ENCODE measurements around the gene CDK17. TPM values are rescaled to one million over a fixed set of nuclear protein-coding genes. Genes with fewer than 3 reads are reported as not detected.
"Not testable (repeated sequence)": the region's sequence is repeated elsewhere in the genome, so short reads cannot be mapped to it uniquely, and the experiment has no call there.

Gene CDK17
- 10 to 100 TPM; 20.8 to 40.7 (median 27.1) TPM for polyA plus RNA-seq (ENCODE audit: insufficient read length in 10 of 10)
- long read RNA-seq, donor 1, full-length matches to known transcripts: 2 of 2 reads
- long read RNA-seq, donor 1, partial matches to known transcripts: 0 of 2 reads
- long read RNA-seq, donor 1, other reads (novel, unspliced or antisense): 0 of 2 reads
- long read RNA-seq, donor 2, full-length matches to known transcripts: 7 of 7 reads
- long read RNA-seq, donor 2, partial matches to known transcripts: 0 of 7 reads
- long read RNA-seq, donor 2, other reads (novel, unspliced or antisense): 0 of 7 reads
- long read RNA-seq, donor 3: 0 reads
- long read RNA-seq, donor 4, full-length matches to known transcripts: 1 of 1 reads
- long read RNA-seq, donor 4, partial matches to known transcripts: 0 of 1 reads
- long read RNA-seq, donor 4, other reads (novel, unspliced or antisense): 0 of 1 reads
- long read RNA-seq, donor 5, full-length matches to known transcripts: 4 of 4 reads
- long read RNA-seq, donor 5, partial matches to known transcripts: 0 of 4 reads
- long read RNA-seq, donor 5, other reads (novel, unspliced or antisense): 0 of 4 reads
- long read RNA-seq, donor 6, full-length matches to known transcripts: 6 of 6 reads
- long read RNA-seq, donor 6, partial matches to known transcripts: 0 of 6 reads
- long read RNA-seq, donor 6, other reads (novel, unspliced or antisense): 0 of 6 reads
- long read RNA-seq, donor 7, partial matches to known transcripts: 0 of 1 reads
- long read RNA-seq, donor 7, other reads (novel, unspliced or antisense): 0 of 1 reads
- long read RNA-seq, donor 8, partial matches to known transcripts: 0 of 2 reads
- long read RNA-seq, donor 8, other reads (novel, unspliced or antisense): 0 of 2 reads
- long read RNA-seq, donor 9: 0 reads

GRCh38 chr12:96399919-96400630 lies at the start of gene CDK17:
Gene CDK17 (minus strand): TSS chr12:96400439. CDS start chr12:96334836, 65,603 bp downstream.
- peak; percentile 86 to 95 (median 90) for DNase-seq

DNA sequence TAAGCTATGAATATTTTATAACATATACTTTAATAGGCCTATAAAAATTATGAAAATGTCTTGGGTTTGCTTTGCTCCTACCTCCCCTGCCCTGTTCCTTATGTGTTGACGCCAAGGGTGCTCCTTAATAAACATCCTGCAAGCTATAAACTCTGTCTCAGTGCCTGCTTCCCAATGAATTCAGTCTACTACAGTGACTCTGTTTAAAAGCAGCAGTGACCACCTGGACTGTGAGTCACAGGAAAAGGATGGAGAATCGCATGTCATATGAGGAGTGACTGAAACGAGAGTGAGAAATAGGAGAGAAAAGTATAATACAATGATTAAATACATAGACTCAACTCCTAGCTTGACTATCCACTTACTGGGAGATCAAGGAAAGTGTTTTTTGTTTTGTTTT lies 48.1 kb upstream of the CDK17 start:
- no peak for DNase-seq

DNA sequence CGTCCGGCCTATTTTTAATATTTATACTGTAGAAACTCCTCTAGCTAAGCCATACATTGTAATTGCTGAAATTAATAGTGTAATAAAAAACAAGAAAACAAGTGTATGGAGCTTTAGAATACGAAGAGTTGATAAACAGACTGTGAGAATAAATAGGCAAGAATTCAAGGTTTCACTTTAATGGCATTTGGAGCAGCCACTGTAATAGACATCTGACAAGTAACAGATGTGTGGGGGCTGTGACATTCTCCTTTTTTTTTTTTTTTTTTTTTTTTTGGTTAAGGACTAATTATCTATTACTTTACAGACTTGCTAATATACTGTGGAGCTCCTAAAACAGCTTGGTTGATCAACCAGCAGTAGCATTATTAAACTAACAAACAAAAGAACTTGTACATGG lies 47.0 kb upstream of the CDK17 start:
- no peak for DNase-seq

- peak in 2 of 3 donors; percentile 39 to 81 for DNase-seq
Observed at GRCh38 chr12:96445691-96446583, 45.7 kb upstream of the CDK17 start.

DNA sequence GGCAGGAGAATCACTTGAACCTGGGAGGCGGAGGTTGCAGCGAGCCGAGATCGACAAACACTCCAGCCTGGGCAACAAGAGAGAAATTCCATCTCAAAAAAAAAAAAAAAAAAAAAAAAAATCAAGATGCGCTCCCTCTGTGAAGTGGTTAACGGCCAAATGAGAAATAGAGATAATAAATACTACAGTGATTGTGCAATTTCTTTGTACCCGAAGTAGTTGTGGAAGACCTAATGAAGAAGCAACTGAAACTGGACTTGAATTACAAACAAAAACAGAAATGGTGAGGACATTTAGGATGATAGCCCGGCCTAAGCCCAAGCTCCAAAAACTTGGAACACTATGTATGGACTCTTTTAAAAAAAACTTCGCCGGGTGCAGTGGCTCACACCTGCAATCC lies 44.2 kb upstream of the CDK17 start:
- no peak for DNase-seq

DNA sequence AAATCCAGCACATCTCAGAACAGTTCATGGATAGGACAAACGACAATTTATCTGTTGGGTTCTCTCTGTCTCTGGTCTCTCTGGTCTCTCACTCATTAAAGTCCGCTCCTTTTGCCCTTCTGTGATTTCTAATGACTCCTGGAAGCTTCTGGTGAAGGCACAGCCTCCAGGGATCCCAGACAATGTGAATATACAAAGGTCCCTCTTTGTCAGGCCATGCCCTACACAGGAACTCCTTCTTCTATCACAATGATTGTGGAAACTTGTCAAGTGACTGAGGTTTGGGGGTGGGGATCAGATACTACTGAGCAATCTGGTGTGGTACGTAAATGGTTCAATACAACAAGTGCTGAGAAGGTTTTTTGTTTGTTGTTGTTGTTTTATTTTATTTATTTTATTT lies 42.7 kb upstream of the CDK17 start:
- no peak for DNase-seq

DNA sequence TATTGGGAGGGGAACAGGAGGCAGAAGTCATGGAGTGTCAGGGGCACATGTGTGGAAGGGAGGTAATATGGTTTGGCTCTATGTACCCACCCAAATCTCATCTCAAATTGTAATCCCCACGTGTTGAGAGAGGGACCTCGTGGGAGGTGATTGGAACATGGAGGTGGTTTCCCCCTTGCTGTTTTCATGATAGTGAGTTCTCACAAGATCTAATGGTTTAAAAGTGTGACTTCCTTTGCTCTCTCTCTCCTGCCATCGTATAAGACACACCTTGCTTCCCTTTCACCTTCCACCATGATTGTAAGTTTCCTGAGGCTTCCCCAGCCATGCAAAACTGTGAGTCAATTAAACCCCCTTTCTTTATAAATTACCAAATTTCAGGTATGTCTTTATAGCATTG lies 41.6 kb upstream of the CDK17 start:
- no peak for DNase-seq

DNA sequence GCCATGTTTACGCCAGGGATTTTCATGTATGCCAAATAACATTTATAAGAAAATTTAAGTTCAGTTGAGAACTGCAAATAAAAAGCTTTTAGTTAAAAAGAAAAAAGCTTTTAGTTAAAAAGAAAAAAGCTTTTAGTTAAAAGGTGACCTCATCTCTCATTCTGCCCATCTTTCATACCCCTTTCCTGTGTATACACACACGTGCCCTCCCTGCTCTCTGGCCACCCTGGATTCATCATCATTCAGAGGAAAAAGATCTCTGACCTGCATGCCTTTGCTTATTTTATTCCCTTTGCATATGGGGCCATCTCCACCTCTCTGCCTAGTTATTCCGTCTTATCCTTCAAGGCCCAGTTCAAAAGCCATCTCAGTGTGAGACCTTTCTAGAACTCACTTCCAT lies 38.1 kb upstream of the CDK17 start:
- no peak for DNase-seq

DNA sequence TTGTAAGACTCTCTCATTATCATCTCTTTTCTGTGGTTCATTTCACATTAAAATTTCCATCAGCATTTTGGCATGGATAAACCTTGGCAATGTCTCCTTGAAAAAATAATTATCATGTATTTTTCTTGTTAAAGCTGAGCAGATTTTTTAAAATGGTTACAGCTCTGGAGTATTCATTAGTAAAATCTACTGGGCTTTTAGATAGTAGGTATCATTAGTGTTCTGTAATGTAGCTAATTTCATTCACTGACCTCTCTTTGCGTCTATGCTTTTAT lies 36.9 kb upstream of the CDK17 start:
- DNase-seq: no peak

- no peak for DNase-seq
Observed at GRCh38 chr12:96436366-96437170, 36.3 kb upstream of the CDK17 start.

DNA sequence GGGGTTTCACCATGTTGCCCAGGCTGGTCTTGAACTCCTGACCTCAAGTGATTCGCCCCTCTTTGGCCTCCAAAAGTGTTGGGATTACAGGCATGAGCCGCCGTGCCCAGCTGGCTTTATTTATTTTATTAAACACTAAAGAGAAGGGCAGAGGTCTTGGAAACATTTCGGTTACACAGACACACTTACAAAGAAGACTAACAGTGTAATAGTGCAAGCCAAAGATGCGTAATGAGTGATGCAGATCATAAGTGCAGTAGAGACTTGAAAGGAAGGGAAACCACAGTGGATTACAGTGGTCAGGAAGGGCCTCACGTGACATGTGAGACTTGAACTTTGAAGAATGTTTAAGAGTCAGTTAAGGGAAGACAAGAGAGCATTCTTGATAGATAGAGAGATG lies 33.9 kb upstream of the CDK17 start:
- peak in 2 of 3 donors; percentile 16 to 78 for DNase-seq

- not testable (repeated sequence) for DNase-seq
Observed at GRCh38 chr12:96432496-96433321, 32.5 kb upstream of the CDK17 start.

GRCh38 chr12:96431067-96431466 lies 30.8 kb upstream of the CDK17 start:
- no peak for DNase-seq

DNA sequence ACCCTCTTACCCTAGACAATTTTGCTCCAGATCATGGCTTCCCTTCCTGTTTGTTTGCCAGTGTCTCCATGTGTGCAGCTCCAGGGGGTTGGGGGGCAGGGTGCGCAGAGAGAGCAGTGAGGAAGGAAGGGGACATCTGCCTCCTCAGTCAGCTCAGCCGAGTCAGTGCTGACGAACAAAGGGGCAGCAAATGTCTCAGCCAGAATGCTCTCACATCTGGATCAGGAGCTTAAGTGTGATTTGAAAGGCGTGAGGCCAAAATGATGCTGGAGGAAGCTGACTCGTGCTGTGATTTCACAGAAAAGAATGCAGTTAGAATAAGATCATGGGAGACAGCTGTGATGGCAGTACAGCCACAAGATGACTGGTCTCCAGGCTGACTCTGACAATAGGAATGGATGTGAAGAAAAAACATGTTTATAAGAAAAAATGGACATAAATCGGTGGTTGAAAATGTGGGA lies 27.1 kb upstream of the CDK17 start:
- peak; percentile 88 to 99 (median 93) for DNase-seq

DNA sequence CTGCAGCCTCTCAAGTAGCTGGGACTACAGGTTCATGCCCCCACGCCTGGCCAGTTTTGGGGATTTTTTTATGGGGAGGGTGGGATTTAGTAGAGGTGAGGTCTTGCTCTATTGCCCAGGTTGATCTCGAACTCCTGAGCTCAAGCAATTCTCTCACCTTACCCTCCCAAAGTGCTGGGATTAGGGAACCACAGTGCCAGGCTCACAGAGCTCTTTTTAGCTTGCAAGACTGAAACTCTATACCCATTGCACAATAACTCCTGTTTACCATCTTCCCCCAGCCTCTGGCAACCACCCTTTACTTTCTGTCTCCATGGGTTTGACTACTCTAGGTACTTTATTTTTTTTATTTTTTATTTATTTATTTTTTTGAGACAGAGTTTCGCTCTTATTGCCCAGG lies 25.7 kb upstream of the CDK17 start:
- DNase-seq: no peak

GRCh38 chr12:96425321-96425720 lies 25.1 kb upstream of the CDK17 start:
- DNase-seq: peak in 1 of 3 donors; percentile 91

DNA sequence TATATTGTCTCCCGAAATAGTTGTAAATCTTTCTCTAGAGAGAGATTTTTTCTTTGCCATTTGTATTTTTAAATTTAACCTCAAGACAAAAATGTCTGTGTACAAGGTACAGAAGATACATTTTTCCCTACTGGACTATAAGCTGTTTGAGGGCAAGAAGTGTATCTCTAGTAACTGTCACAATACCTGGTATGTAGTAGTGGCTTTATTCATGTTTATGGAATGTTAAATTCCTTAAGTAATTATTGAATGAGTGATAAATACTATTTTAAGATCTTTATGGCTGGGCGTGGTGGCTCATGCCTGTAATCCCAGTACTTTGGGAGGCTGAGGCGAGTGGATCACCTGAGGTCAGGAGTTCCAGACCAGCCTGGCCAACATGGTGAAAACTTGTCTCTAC lies 24.4 kb upstream of the CDK17 start:
- no peak for DNase-seq

GRCh38 chr12:96422192-96422591 lies 22.0 kb upstream of the CDK17 start:
- DNase-seq: peak in 1 of 3 donors; percentile 66

DNA sequence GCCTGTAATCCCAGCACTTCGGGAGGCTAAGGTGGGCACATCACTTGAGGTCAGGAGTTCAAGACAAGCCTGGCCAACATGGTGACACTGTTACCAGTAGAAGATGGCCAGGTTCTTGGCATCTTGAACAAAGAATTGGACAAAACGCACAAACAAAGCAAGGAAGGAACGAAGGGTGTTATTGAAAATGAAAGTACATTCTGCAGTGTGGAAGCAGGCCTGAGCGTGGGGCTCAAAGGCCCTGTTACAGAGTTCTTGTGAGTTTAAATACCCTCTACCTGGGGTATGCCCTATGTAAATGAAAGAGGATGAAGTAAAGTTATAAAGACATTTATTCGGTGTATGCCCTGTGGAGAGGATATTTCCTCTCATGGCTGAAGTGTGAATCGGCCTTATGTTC lies 20.8 kb upstream of the CDK17 start:
- no peak for DNase-seq

All from muscle of back (tissue), 13 donors.